Effector memory CD8-positive, alpha-beta T cell (primary cell): ENCODE measurements around the gene ALKBH2.

Experiments used
- ATAC-seq: fragments of 150-1000 bp; cut with Tn5 transposase; replicated peaks from 2 replicates; pipeline ENCODE4 v1.10.0; 2021; ENCODE audit warnings: mild to moderate bottlenecking, moderate library complexity
- DNase-seq, 3 experiments: peaks; one replicate each; pipeline ENCODE4 v3.0.0; 2021
- H3K27ac Mint-ChIP-seq, 2 donors: one replicate each; pipeline ENCODE4 v1.8.0; 2022; ENCODE audit warnings: mild to moderate bottlenecking in 2 of 2, mixed read lengths in 2 of 2, moderate library complexity in 2 of 2
- H3K27me3 Mint-ChIP-seq, 2 donors: one replicate each; pipeline ENCODE4 v1.8.0; 2022; ENCODE audit warnings: mixed read lengths in 2 of 2
- H3K36me3 Mint-ChIP-seq: one replicate; pipeline ENCODE4 v1.8.0; 2022; ENCODE audit warnings: mild to moderate bottlenecking, moderate library complexity, mixed read lengths; ENCODE audit not compliant: insufficient read depth
- H3K4me1 Mint-ChIP-seq, 2 donors: one replicate each; pipeline ENCODE4 v1.8.0; 2022; ENCODE audit warnings: low read depth in 2 of 2, mixed read lengths in 2 of 2
- H3K4me3 Mint-ChIP-seq, 2 donors: one replicate each; pipeline ENCODE4 v1.8.0; 2022; ENCODE audit warnings: mild to moderate bottlenecking in 2 of 2, mixed read lengths in 2 of 2, moderate library complexity in 2 of 2
- H3K9me3 Mint-ChIP-seq, 2 donors: one replicate each; pipeline ENCODE4 v1.8.0; 2022; ENCODE audit warnings: mixed read lengths in 2 of 2

The ALKBH2 gene

GRCh38 chr12:109105176-109105575 is 11.9 kb upstream of the ALKBH2 start:
- peaks cover 56% of the 10 kb centered on the region for H3K36me3 Mint-ChIP-seq
- H3K4me1 Mint-ChIP-seq = peaks cover 7 to 9% of the 10 kb centered on the region in 2 donors
- ATAC-seq = no peak
- H3K9me3 Mint-ChIP-seq = no peaks in the 10 kb centered on the region
- DNase-seq = no peak
- no peaks in the 10 kb centered on the region for H3K27me3 Mint-ChIP-seq
- H3K27ac Mint-ChIP-seq = peak overlapping the region in 1 of 2 donors; percentile 20
- H3K4me3 Mint-ChIP-seq = no peak overlapping the region

- Mint-ChIP-seq H3K4me1 (peaks cover 22 to 30% of the 10 kb centered on the region in 2 donors), H3K36me3 (peaks cover 50% of the 10 kb centered on the region), H3K4me3 (no peak overlapping the region), H3K27me3 (no peaks in the 10 kb centered on the region), H3K27ac (no peak overlapping the region), H3K9me3 (no peaks in the 10 kb centered on the region)
- DNase-seq (no peak), ATAC-seq (no peak)
Measured at GRCh38 chr12:109102491-109102890, 9.2 kb upstream of the ALKBH2 start.

- H3K27ac Mint-ChIP-seq = peak overlapping the region in 1 of 2 donors; percentile 54
- no peaks in the 10 kb centered on the region for H3K27me3 Mint-ChIP-seq
- DNase-seq (no peak), ATAC-seq (no peak)
- peaks cover 39% of the 10 kb centered on the region for H3K36me3 Mint-ChIP-seq
- H3K4me3 Mint-ChIP-seq = peak overlapping the region in 1 of 2 donors; percentile 86
- peaks cover 22 to 28% of the 10 kb centered on the region in 2 donors for H3K4me1 Mint-ChIP-seq
- H3K9me3 Mint-ChIP-seq = no peaks in the 10 kb centered on the region
Measured at GRCh38 chr12:109100741-109101140, 7.5 kb upstream of the ALKBH2 start.

GRCh38 chr12:109099431-109100020 is 6.3 kb upstream of the ALKBH2 start:
- H3K27me3 Mint-ChIP-seq = no peaks in the 10 kb centered on the region
- peak overlapping the region; percentile 83 to 86 for H3K4me3 Mint-ChIP-seq
- no peak for DNase-seq
- H3K9me3 Mint-ChIP-seq = no peaks in the 10 kb centered on the region
- peaks cover 36% of the 10 kb centered on the region for H3K36me3 Mint-ChIP-seq
- peak; percentile 27 for ATAC-seq
- peak overlapping the region; percentile 54 to 86 for H3K27ac Mint-ChIP-seq
- peaks cover 22 to 26% of the 10 kb centered on the region in 2 donors for H3K4me1 Mint-ChIP-seq

GRCh38 chr12:109098651-109099050 is 5.4 kb upstream of the ALKBH2 start:
- H3K4me3 Mint-ChIP-seq = peak overlapping the region; percentile 83 to 86
- H3K27me3 Mint-ChIP-seq = no peaks in the 10 kb centered on the region
- no peak for ATAC-seq
- H3K4me1 Mint-ChIP-seq = peaks cover 27 to 29% of the 10 kb centered on the region in 2 donors
- no peaks in the 10 kb centered on the region for H3K9me3 Mint-ChIP-seq
- DNase-seq = no peak
- peak overlapping the region; percentile 79 to 86 for H3K27ac Mint-ChIP-seq
- peaks cover 28% of the 10 kb centered on the region for H3K36me3 Mint-ChIP-seq

GRCh38 chr12:109098183-109098604 is 4.9 kb upstream of the ALKBH2 start:
- H3K27ac Mint-ChIP-seq = peak overlapping the region; percentile 79 to 86
- no peaks in the 10 kb centered on the region for H3K9me3 Mint-ChIP-seq
- DNase-seq = peak in 2 of 3 experiments; percentile 24 to 27
- H3K4me1 Mint-ChIP-seq = peaks cover 31 to 34% of the 10 kb centered on the region in 2 donors
- peaks cover 28% of the 10 kb centered on the region for H3K36me3 Mint-ChIP-seq
- H3K4me3 Mint-ChIP-seq = peak overlapping the region; percentile 83 to 86
- peak; percentile 21 for ATAC-seq
- no peaks in the 10 kb centered on the region for H3K27me3 Mint-ChIP-seq

GRCh38 chr12:109097435-109098182 is 4.3 kb upstream of the ALKBH2 start, which contains the start of gene UNG:
TSS of gene UNG (plus strand) at chr12:109097597. CDS start at chr12:109097680, 83 bp downstream.
- Mint-ChIP-seq H3K27me3 (no peaks in the 10 kb centered on the region), H3K4me3 (peak within 1 kb of the TSS; percentile 83 to 86), H3K27ac (peak within 1 kb of the TSS; percentile 79 to 86), H3K9me3 (no peaks in the 10 kb centered on the region), H3K4me1 (peaks cover 37 to 40% of the 10 kb centered on the region in 2 donors), H3K36me3 (peaks cover 26% of the 10 kb centered on the region)
- DNase-seq (peak; percentile 94 to 96 (median 95)), ATAC-seq (peak; percentile 77)

GRCh38 chr12:109097140-109097434 is 3.8 kb upstream of the ALKBH2 start:
- Mint-ChIP-seq H3K27ac (no peak overlapping the region), H3K4me1 (peaks cover 41 to 45% of the 10 kb centered on the region in 2 donors), H3K27me3 (no peaks in the 10 kb centered on the region), H3K4me3 (peak overlapping the region; percentile 83 to 86), H3K36me3 (peaks cover 22% of the 10 kb centered on the region), H3K9me3 (no peaks in the 10 kb centered on the region)
- no peak for ATAC-seq
- no peak for DNase-seq

- H3K27ac Mint-ChIP-seq = peak overlapping the region; percentile 83 to 93
- peaks cover 13% of the 10 kb centered on the region for H3K36me3 Mint-ChIP-seq
- H3K4me3 Mint-ChIP-seq = peak overlapping the region; percentile 75 to 83
- no peaks in the 10 kb centered on the region for H3K27me3 Mint-ChIP-seq
- no peak for DNase-seq
- no peaks in the 10 kb centered on the region for H3K9me3 Mint-ChIP-seq
- peaks cover 22 to 23% of the 10 kb centered on the region in 2 donors for H3K4me1 Mint-ChIP-seq
- no peak for ATAC-seq
Measured at GRCh38 chr12:109092497-109093021, 713 bp downstream of the ALKBH2 start.

- Mint-ChIP-seq H3K4me3 (no peak overlapping the region), H3K27me3 (no peaks in the 10 kb centered on the region), H3K36me3 (peaks cover 22% of the 10 kb centered on the region), H3K27ac (peak overlapping the region; percentile 67 to 81), H3K9me3 (no peaks in the 10 kb centered on the region), H3K4me1 (peaks cover 22 to 23% of the 10 kb centered on the region in 2 donors)
- no peak for DNase-seq
- ATAC-seq = no peak
Measured at GRCh38 chr12:109089683-109090082, 3.6 kb downstream of the ALKBH2 start.

GRCh38 chr12:109088818-109089217 is 4.5 kb downstream of the ALKBH2 start:
- ATAC-seq = no peak
- Mint-ChIP-seq H3K4me1 (peaks cover 20 to 21% of the 10 kb centered on the region in 2 donors), H3K36me3 (peaks cover 22% of the 10 kb centered on the region), H3K27ac (no peak overlapping the region), H3K9me3 (no peaks in the 10 kb centered on the region), H3K27me3 (no peaks in the 10 kb centered on the region), H3K4me3 (no peak overlapping the region)
- DNase-seq = no peak

GRCh38 chr12:109087250-109087649 is 6.0 kb downstream of the ALKBH2 start:
- Mint-ChIP-seq H3K36me3 (peaks cover 17% of the 10 kb centered on the region), H3K27ac (peak overlapping the region in 1 of 2 donors; percentile 13), H3K4me1 (peaks cover 4 to 6% of the 10 kb centered on the region in 2 donors)

GRCh38 chr12:109085590-109085989 is 7.7 kb downstream of the ALKBH2 start:
- no peak for DNase-seq
- Mint-ChIP-seq H3K4me3 (no peak overlapping the region), H3K27ac (no peak overlapping the region), H3K9me3 (no peaks in the 10 kb centered on the region), H3K27me3 (no peaks in the 10 kb centered on the region), H3K4me1 (peaks cover 0 to 3% of the 10 kb centered on the region in 2 donors), H3K36me3 (peaks cover 21% of the 10 kb centered on the region)
- ATAC-seq = no peak

More at GRCh38 chr12:109087250-109087649, 6.0 kb downstream of the ALKBH2 start:
- DNase-seq (no peak), ATAC-seq (no peak)
- Mint-ChIP-seq H3K27me3 (no peaks in the 10 kb centered on the region), H3K9me3 (no peaks in the 10 kb centered on the region), H3K4me3 (no peak overlapping the region)
